HEK293 (cell line): ENCODE data around the gene NOVA2.

Experiments used
- CTCF ChIP-seq: fragments of 450-650 bp; formaldehyde crosslinking; IDR thresholded peaks from 2 replicates; pipeline ENCODE4 v1.5.1; 2016; ENCODE audit warnings: missing biosample characterization, missing genetic modification characterization
- HOXA7 ChIP-seq: sonication (generic); formaldehyde crosslinking; IDR thresholded peaks from 2 replicates; pipeline ENCODE4 v1.8.1; 2022; ENCODE audit warnings: missing genetic modification reagents, borderline replicate concordance
- PRDM10 ChIP-seq: fragments of 450-650 bp; formaldehyde crosslinking; IDR thresholded peaks from 2 replicates; pipeline ENCODE4 v1.5.1; 2016; ENCODE audit warnings: missing biosample characterization, missing genetic modification characterization
- RBAK ChIP-seq: fragments of 450-650 bp; formaldehyde crosslinking; IDR thresholded peaks from 2 replicates; pipeline ENCODE4 v1.5.1; 2016; ENCODE audit warnings: missing biosample characterization, missing genetic modification characterization

- TF ChIP-seq CTCF (tag by site-specific recombination) = no peak
- no peak for TF ChIP-seq HOXA7
- TF ChIP-seq PRDM10 = no peak
- no peak for TF ChIP-seq RBAK (tag by site-specific recombination)
Measured at GRCh38 chr19:45905011-45905410, 68.7 kb downstream of the NOVA2 start.
